GM12875 (cell line): ENCODE results near the gene PADI6.
"Not testable (repeated sequence)": the region's sequence is repeated elsewhere in the genome, so short reads cannot be mapped to it uniquely, and the experiment has no call there.

Experiments
- H3K4me3 ChIP-seq: one replicate; pipeline ENCODE4 v1.5.1; 2011; ENCODE audit warnings: low read depth, low read length, control low read depth
- TF ChIP-seq, protein P1 (sequence below): IDR thresholded peaks from 2 replicates; pipeline ENCODE4 v1.5.1; 2011; ENCODE audit warnings: low read depth, mild to moderate bottlenecking, control low read depth, inconsistent platforms, low read length, moderate library complexity, borderline replicate concordance; ENCODE audit not compliant: insufficient read depth

The PADI6 gene

DNA sequence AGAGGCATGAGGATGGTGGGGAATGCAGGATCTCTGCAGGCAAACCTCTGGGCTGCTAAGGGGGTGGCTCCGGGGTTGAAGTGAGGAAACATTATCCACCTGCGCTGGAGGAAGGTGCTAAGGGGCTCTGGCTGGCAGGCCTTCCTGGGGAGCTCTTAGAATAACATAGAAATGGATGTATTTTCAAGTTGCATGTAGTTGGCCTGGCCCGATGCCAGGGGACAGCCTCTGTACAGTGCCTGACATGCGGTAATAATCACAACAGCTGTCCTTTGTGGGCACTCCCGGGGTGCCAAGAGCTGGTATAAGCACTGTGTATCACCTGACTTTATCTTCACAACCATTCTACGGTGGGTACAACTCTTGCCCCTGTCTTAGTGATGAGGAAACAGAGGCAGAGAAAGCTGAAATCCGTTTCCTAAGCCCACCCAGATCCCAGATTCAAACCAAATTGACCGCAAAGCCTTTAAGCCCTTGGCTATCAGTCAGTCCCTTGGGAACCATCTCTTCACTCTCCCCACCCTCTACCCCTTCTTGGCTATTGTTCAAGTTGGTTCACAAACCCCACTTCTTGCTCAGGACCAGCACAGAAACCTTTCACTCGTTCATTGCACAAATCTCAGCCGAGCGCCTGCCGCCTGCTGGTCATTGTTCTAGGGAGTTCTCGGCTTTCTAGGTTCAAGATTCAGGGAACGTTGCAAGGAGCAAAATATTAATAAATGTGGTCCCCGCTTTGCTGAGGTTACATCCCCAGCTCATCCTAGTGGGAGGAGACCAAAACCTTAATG, 33.1 kb upstream of the PADI6 start:
- TF ChIP-seq, protein P1, sequence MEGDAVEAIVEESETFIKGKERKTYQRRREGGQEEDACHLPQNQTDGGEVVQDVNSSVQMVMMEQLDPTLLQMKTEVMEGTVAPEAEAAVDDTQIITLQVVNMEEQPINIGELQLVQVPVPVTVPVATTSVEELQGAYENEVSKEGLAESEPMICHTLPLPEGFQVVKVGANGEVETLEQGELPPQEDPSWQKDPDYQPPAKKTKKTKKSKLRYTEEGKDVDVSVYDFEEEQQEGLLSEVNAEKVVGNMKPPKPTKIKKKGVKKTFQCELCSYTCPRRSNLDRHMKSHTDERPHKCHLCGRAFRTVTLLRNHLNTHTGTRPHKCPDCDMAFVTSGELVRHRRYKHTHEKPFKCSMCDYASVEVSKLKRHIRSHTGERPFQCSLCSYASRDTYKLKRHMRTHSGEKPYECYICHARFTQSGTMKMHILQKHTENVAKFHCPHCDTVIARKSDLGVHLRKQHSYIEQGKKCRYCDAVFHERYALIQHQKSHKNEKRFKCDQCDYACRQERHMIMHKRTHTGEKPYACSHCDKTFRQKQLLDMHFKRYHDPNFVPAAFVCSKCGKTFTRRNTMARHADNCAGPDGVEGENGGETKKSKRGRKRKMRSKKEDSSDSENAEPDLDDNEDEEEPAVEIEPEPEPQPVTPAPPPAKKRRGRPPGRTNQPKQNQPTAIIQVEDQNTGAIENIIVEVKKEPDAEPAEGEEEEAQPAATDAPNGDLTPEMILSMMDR, result no peak
- H3K4me3 ChIP-seq, result no peak overlapping the region

DNA sequence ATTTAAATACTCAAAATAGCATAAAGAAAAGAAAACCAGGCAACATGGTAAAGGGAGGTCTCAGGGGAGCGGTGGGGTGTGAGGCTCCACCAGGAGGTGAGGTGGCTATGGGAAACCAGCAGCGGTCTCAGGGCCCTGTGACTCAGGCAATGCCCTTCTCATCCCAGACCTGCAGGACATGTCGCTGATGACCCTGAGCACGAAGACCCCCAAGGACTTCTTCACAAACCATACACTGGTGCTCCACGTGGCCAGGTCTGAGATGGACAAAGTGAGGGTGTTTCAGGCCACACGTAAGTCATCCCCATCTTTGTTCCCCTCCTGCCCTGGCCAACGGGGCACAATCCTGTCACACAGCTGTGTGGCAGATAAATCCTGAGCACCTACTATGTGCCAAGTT, 32.5 kb upstream of the PADI6 start:
- TF ChIP-seq, protein P1, result no peak
- H3K4me3 ChIP-seq, result no peak overlapping the region

DNA sequence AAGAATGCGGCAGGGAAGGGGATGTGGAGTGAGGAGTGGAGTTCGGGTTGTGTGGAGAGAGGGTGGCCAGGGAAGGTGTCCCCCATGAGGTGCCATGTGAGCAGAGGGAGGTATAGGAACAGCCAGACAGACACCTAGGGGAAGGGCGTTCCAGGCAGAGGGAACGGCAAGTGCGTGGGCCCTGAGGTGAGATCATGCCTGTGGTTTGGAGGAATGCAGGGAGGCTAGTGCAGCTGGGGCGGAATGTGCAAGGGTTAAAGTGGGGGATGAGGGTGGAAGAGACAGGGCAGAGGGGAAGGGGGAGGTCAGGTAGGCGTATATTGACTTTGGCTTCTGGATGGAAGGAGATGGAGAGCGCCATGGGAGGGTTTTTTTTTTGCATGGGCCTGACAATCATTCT, 31.6 kb upstream of the PADI6 start:
- H3K4me3 ChIP-seq, result no peak overlapping the region
- TF ChIP-seq, protein P1, result no peak

DNA sequence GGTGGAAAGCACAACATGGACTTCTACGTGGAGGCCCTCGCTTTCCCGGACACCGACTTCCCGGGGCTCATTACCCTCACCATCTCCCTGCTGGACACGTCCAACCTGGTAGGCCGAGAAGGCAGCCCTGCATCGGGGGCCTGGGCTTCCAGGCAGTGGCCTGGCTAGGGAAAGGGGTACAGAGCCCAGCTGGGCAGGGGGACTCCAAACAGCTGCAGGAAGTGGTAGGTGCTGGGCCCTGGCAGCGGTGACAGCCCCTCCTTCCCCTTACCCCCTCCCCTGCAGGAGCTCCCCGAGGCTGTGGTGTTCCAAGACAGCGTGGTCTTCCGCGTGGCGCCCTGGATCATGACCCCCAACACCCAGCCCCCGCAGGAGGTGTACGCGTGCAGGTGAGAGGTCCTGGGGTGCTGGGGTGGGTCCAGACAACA, 30.0 kb upstream of the PADI6 start:
- H3K4me3 ChIP-seq, result no peak overlapping the region
- TF ChIP-seq, protein P1, result no peak

DNA sequence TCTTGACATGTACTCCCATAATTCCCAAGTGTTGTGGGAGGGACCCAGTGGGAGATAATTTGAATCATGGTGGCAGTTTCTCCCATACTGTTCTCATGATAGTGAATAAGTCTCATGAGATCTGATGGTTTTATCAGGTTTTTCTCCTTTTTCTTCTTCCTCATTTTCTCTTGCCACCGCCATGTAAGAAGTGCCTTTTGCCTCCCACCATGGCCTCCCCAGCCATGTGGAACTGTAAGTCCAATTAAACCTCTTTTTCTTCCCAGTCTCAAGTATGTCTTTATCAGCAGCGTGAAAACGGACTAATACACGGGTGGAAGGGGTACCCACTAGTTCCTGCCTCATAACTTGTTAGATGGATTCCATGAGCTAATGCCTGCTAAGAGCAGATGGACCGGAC, 26.5 kb upstream of the PADI6 start:
- not testable (repeated sequence) for H3K4me3 ChIP-seq

DNA sequence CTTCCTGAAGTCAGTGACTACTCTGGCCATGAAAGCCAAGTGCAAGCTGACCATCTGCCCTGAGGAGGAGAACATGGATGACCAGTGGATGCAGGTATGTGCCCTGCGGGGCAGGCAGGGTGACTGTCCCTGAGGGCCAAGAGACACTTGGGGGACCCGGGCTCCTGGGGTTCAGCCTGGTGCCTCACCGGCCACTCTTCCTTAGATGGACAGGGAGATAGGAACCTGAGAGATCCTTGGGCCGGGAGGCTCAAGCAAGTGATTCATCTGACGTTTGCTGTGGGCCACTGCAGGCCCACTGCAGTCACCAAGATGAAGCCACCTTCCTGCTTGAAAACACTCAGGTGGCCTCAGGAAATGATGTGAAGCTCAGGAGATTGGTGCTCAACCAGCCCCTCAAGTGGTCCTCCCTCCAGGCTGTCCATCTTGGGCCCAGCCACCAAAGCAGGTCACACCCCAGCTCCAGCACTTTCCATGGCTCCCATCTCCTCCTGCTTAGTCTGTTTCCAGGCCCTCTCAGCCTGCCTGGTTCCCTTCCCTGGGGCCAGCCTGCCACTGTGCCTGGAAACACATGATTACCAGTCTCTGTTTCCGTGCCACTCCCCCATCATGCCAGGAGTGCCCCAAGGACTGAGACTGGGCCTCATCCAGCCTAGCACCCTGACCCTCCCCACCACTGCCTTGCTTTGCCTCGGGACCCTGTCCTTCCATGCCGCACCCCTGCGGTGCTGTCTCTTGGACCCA, 25.8 kb upstream of the PADI6 start:
- TF ChIP-seq, protein P1, result no peak
- H3K4me3 ChIP-seq, result no peak overlapping the region

DNA sequence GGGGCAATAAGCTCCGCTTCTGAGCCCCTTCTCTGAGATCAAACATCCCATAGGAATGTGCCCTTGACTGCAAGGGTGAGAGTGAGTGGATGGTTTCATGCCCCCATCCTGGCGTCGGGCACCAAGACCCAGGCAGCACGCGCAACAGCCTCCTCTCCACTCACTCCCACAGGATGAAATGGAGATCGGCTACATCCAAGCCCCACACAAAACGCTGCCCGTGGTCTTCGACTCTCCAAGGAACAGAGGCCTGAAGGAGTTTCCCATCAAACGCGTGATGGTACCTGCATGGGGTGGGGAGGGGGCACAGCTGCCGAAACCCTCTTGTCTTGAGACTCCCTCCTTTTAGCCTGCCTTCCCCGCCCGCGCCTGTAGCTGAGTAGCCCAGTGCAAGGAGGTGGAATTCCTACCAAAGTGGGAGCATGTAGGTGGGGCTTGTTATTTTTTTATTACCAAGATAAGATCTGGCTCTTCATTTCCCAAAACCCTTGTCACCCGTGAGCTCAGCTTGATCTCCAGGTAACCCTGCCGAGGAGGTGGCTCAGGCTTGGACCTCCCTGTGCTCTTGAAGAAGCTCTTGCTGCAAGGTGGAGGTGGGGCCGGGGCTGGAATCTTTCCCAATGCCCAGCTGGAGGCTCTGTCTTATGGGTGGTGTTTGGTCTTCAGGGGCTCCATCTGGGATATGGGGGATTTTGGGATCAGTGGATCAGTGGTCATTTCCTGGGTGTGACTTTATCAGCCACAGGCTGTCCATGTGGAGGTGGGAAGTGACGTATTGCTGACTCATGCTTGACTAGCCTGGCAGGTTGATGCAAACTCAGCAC, 24.0 kb upstream of the PADI6 start:
- H3K4me3 ChIP-seq, result no peak overlapping the region
- TF ChIP-seq, protein P1, result no peak
